K562 (cell line): Measurements from ENCODE around the gene LCNL1. TPM values are rescaled to one million over a fixed set of nuclear protein-coding genes. Genes with fewer than 3 reads are reported as not detected.

Source experiments
- CREB3 ChIP-seq: fragments of 450-650 bp; conservative IDR thresholded peaks from 2 replicates; pipeline ENCODE4 v1.6.1; 2016; ENCODE audit warnings: missing genetic modification characterization, low read depth, mild to moderate bottlenecking, missing compliant biosample characterization, moderate library complexity
- MIER1 ChIP-seq: fragments of 450-650 bp; IDR thresholded peaks from 2 replicates; pipeline ENCODE4 v1.6.1; 2016; ENCODE audit warnings: antibody characterized with exemption, mild to moderate bottlenecking, low read depth
- NCOR1 ChIP-seq: fragments of 450-650 bp; IDR thresholded peaks from 2 replicates; pipeline ENCODE4 v1.6.1; 2016; ENCODE audit warnings: mild to moderate bottlenecking, moderate library complexity
- PHF20 ChIP-seq: fragments of 450-650 bp; IDR thresholded peaks from 2 replicates; pipeline ENCODE4 v1.6.1; 2018; ENCODE audit not compliant: partially characterized antibody
- PRDM10 ChIP-seq: fragments of 450-650 bp; IDR thresholded peaks from 2 replicates; pipeline ENCODE4 v1.6.1; 2018; ENCODE audit not compliant: partially characterized antibody
- PRPF4 ChIP-seq: fragments of 200-400 bp; formaldehyde crosslinking; IDR thresholded peaks from one replicate; pipeline ENCODE4 v1.6.1; 2017; ENCODE audit warnings: low read length, low read depth, mild to moderate bottlenecking; ENCODE audit not compliant: insufficient read depth, poor library complexity, severe bottlenecking
- RCOR1 ChIP-seq, 2 experiments: IDR thresholded peaks; 2 replicates each; pipeline ENCODE4 v1.6.1; 2012; ENCODE audit warnings: low read depth in 2 of 2, low read length in 2 of 2, borderline replicate concordance in 1 of 2, improper control_type of control experiment in 1 of 2
- SAP30 ChIP-seq: fragments of 200-600 bp; sonication (generic); IDR thresholded peaks from 2 replicates; pipeline ENCODE4 v1.6.1; 2012; ENCODE audit warnings: borderline replicate concordance, low read depth, mild to moderate bottlenecking, moderate library complexity, low read length, control low read depth, inconsistent platforms; ENCODE audit not compliant: insufficient read depth, poor library complexity, severe bottlenecking
- SP1 ChIP-seq: sonication (generic); formaldehyde crosslinking; IDR thresholded peaks from 2 replicates; pipeline ENCODE4 v1.8.1; 2022; ENCODE audit warnings: mild to moderate bottlenecking, missing genetic modification reagents
- ZNF407 ChIP-seq: fragments of 450-650 bp; IDR thresholded peaks from 2 replicates; pipeline ENCODE4 v1.6.1; 2016; ENCODE audit warnings: low read depth
- polyA plus RNA-seq, 8 experiments: library from polyadenylated mRNA; depleted of rRNA in 4 of 8; stranded (reverse) in 5 of 8; unstranded in 3 of 8; fragments of >200 nt; fragmentation: Nextera tagmentation in 2 of 8; fragmentation: Illumina TruSeq in 1 of 8; extraction: Ambion mirVana in 2 of 8; extraction: Trizol in 1 of 8; gene quantifications; 2 replicates each; pipeline versions ENCODE4 v1.2.1 to v1.2.3, GENCODE V29; 2011 to 2014; ENCODE audit warnings: inconsistent platforms in 1 of 8, missing spikeins in 1 of 8
- total RNA-seq, 7 experiments: library from RNA; depleted of rRNA in 6 of 7; stranded (reverse); fragments of >200 nt in 6 of 7; fragmentation: Illumina TruSeq in 2 of 7; extraction: Trizol in 2 of 7; gene quantifications; 2 replicates each; pipeline versions ENCODE4 v1.2.1 to v1.2.3, GENCODE V29; 2011 to 2021; ENCODE audit warnings: low replicate concordance in 1 of 7

The LCNL1 gene
- total and polyA plus RNA-seq, 9 of the 15 experiments (the other 6 are each of a cell fraction or from before 2014, with no cell fraction given): 0.04 to 0.16 (median 0.04) TPM; not detected in 4

- TF ChIP-seq SP1: peak; percentile 25
- peak; percentile 39 for TF ChIP-seq PHF20
- TF ChIP-seq MIER1: no peak
- peak; percentile 89 for TF ChIP-seq SAP30
- TF ChIP-seq RCOR1 (IDR thresholded peaks at IDR 0.05; ENCODE audit: borderline replicate concordance in 1 of 2, low read depth in 2 of 2, low read length in 2 of 2): no peak
- TF ChIP-seq ZNF407: no peak
- TF ChIP-seq CREB3 (tag): no peak
- no peak for TF ChIP-seq PRPF4
- 0 out of 2 replicates have a peak, but pooled peaks have one; percentile 1 for TF ChIP-seq NCOR1
- no peak for TF ChIP-seq PRDM10
Observed at GRCh38 chr9:136991993-136992818, 9.4 kb downstream of the LCNL1 start, which contains the start of gene PAXX (continued).
